ENCODE data around the gene PKP3.

DNA sequence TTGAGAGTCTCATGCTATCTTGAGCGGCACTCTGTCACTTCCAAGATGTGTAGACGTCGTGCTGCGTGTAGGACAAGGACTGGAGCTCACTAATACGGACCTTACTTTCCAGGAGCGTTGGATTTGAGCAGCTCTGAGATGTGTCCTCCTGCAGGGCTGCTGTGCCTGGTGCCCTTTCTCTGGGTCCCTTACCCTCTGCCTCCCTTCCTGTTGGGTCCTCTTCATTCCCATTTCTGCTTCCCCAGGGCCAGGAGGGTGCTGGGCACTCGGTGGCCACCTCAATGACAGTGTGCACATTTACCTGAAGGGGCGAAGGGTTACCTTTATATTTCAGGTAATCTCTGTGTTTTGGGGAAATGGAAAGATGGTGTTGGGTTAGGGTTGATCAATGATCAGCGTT is 60.0 kb downstream of the PKP3 start:
- TF ChIP-seq, protein P1, sequence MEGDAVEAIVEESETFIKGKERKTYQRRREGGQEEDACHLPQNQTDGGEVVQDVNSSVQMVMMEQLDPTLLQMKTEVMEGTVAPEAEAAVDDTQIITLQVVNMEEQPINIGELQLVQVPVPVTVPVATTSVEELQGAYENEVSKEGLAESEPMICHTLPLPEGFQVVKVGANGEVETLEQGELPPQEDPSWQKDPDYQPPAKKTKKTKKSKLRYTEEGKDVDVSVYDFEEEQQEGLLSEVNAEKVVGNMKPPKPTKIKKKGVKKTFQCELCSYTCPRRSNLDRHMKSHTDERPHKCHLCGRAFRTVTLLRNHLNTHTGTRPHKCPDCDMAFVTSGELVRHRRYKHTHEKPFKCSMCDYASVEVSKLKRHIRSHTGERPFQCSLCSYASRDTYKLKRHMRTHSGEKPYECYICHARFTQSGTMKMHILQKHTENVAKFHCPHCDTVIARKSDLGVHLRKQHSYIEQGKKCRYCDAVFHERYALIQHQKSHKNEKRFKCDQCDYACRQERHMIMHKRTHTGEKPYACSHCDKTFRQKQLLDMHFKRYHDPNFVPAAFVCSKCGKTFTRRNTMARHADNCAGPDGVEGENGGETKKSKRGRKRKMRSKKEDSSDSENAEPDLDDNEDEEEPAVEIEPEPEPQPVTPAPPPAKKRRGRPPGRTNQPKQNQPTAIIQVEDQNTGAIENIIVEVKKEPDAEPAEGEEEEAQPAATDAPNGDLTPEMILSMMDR (IDR thresholded peaks at IDR 0.05 in 4 of 5, conservative IDR thresholded peaks at IDR 0.05 in 1 of 5) = no peak
- no peak for TF ChIP-seq POLR2A (IDR thresholded peaks at IDR 0.05)
